Measurements from ENCODE around the gene DLG5.

Gene DLG5

DNA sequence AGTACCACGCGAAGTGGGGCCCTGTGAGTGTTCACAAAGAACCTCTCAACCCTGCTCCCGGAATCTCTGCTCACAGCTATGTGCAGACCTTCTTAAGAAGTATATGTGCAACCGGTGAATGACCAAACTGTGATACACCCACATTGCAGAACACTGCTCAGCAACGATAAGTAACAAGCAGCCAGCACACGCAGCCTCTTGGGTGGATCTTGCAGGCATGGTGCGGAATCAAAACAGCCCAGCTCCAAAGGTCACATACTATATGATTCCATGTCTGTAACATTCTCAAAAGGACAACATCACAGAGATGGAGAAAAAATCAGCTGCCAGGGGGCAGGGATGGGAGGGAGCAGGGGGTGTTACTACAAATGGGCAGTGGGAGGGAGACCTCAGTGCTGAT lies 101.6 kb downstream of the DLG5 start:
- no peaks in the 10 kb centered on the region for H3K4me1 ChIP-seq (ENCODE audit: control insufficient read depth, insufficient read depth, low read length)
- H3K27me3 ChIP-seq (ENCODE audit: control insufficient read depth, insufficient read depth, low read length) = no peaks in the 10 kb centered on the region
- no peak overlapping the region for H3K27ac ChIP-seq (ENCODE audit: low read depth, low read length)
- H3K36me3 ChIP-seq (ENCODE audit: control insufficient read depth, insufficient read depth, low read length) = peaks cover 10% of the 10 kb centered on the region
- H3K9ac ChIP-seq (ENCODE audit: low read length) = no peak overlapping the region
- no peak overlapping the region for H3K4me3 ChIP-seq (ENCODE audit: low read length)

- no peak overlapping the region for H3K9ac ChIP-seq (ENCODE audit: low read length)
- peaks cover 6% of the 10 kb centered on the region for H3K36me3 ChIP-seq (ENCODE audit: control insufficient read depth, insufficient read depth, low read length)
- H3K27me3 ChIP-seq (ENCODE audit: control insufficient read depth, insufficient read depth, low read length) = no peaks in the 10 kb centered on the region
- no peak overlapping the region for H3K4me3 ChIP-seq (ENCODE audit: low read length)
- no peak overlapping the region for H3K27ac ChIP-seq (ENCODE audit: low read depth, low read length)
- H3K4me1 ChIP-seq (ENCODE audit: control insufficient read depth, insufficient read depth, low read length) = no peaks in the 10 kb centered on the region
These were observed 102.6 kb downstream of the DLG5 start for GRCh38 chr10:77823811-77824542.

DNA sequence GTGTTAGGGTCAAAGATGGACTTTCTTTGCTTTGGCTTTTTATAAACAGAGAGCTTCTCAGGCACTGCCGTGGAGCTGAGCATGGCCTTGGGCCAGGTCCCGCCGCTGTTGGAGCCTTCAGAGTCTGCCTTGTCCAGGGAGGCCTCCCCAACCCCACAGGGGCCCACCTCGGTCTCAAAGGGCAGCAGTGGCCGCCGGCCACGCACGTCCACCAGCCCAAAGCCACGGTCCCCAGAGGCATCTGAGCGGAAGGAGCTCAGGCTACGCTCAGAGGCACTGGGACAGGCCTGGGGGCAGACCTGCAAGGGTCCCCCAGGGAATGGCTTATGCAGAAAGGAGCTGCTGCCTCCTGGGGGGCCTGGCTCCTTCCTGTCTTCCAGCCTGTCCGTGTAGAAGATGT lies 105.0 kb downstream of the DLG5 start:
- no peaks in the 10 kb centered on the region for H3K27me3 ChIP-seq (ENCODE audit: control insufficient read depth, insufficient read depth, low read length)
- H3K27ac ChIP-seq (ENCODE audit: low read depth, low read length) = no peak overlapping the region
- no peak overlapping the region for H3K9ac ChIP-seq (ENCODE audit: low read length)
- no peak overlapping the region for H3K4me3 ChIP-seq (ENCODE audit: low read length)
- peaks cover 25% of the 10 kb centered on the region for H3K36me3 ChIP-seq (ENCODE audit: control insufficient read depth, insufficient read depth, low read length)
- H3K4me1 ChIP-seq (ENCODE audit: control insufficient read depth, insufficient read depth, low read length) = no peaks in the 10 kb centered on the region

DNA sequence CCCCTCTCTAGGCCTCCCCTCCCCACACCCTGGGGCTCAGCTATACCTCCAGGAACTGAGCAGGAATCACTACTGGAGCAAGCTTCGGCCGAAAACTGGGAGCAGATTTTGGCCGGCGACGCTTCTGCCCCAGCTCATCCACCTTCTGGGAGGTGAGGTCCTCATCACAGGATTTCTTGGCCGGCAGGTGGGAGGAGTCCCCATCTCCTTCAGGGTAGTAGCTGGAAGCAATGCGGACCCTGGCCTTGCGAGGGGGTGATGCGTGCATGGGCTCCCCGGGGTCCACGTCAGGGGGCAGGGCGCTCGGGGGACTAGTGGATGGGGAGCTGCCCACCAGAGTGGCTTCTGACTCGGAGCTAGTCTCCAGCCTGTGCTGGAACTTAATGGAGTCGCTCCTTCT lies 105.5 kb downstream of the DLG5 start:
- H3K36me3 ChIP-seq (ENCODE audit: control insufficient read depth, insufficient read depth, low read length) = peaks cover 26% of the 10 kb centered on the region
- H3K4me3 ChIP-seq (ENCODE audit: low read length) = no peak overlapping the region
- H3K27me3 ChIP-seq (ENCODE audit: control insufficient read depth, insufficient read depth, low read length) = no peaks in the 10 kb centered on the region

GRCh38 chr10:77820349-77820748 lies 106.2 kb downstream of the DLG5 start:
- H3K9ac ChIP-seq (ENCODE audit: low read length) = no peak overlapping the region
- H3K27me3 ChIP-seq (ENCODE audit: control insufficient read depth, insufficient read depth, low read length) = no peaks in the 10 kb centered on the region
- H3K27ac ChIP-seq (ENCODE audit: low read depth, low read length) = no peak overlapping the region
- no peak overlapping the region for H3K4me3 ChIP-seq (ENCODE audit: low read length)
- H3K4me1 ChIP-seq (ENCODE audit: control insufficient read depth, insufficient read depth, low read length) = no peaks in the 10 kb centered on the region
- H3K36me3 ChIP-seq (ENCODE audit: control insufficient read depth, insufficient read depth, low read length) = peaks cover 26% of the 10 kb centered on the region

More for the DNA sequence above, 105.5 kb downstream of the DLG5 start:
- no peak overlapping the region for H3K27ac ChIP-seq (ENCODE audit: low read depth, low read length)
- H3K4me1 ChIP-seq (ENCODE audit: control insufficient read depth, insufficient read depth, low read length) = no peaks in the 10 kb centered on the region
- H3K9ac ChIP-seq (ENCODE audit: low read length) = no peak overlapping the region

- no peaks in the 10 kb centered on the region for H3K4me1 ChIP-seq (ENCODE audit: control insufficient read depth, insufficient read depth, low read length)
- H3K9ac ChIP-seq (ENCODE audit: low read length) = no peak overlapping the region
- H3K27me3 ChIP-seq (ENCODE audit: control insufficient read depth, insufficient read depth, low read length) = no peaks in the 10 kb centered on the region
- no peak overlapping the region for H3K4me3 ChIP-seq (ENCODE audit: low read length)
- peaks cover 26% of the 10 kb centered on the region for H3K36me3 ChIP-seq (ENCODE audit: control insufficient read depth, insufficient read depth, low read length)
- no peak overlapping the region for H3K27ac ChIP-seq (ENCODE audit: low read depth, low read length)
These were observed 107.1 kb downstream of the DLG5 start for GRCh38 chr10:77819210-77820112.

DNA sequence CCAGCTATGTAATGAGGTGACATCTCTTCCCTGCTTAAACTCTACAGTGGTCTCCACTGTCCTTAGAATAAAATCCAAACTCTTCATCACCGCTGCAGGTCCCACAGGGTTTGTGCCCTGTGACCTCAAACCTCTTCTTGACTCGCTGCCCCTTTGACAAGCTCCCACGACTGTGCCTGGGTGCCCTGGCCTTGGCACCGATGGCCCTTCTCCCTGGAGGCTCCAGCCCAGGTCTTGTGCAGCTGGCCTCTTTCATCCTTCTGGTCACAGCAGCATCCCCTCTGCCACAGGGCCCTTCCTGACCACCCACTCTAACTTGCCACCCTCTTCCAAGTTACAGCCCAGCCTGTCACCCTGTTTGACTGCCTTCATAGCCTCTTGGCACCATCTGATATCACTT lies 108.2 kb downstream of the DLG5 start:
- Histone ChIP-seq H3K36me3 (ENCODE audit: control insufficient read depth, insufficient read depth, low read length) (peaks cover 26% of the 10 kb centered on the region), H3K27ac (ENCODE audit: low read depth, low read length) (no peak overlapping the region), H3K9ac (ENCODE audit: low read length) (no peak overlapping the region), H3K27me3 (ENCODE audit: control insufficient read depth, insufficient read depth, low read length) (no peaks in the 10 kb centered on the region), H3K4me1 (ENCODE audit: control insufficient read depth, insufficient read depth, low read length) (no peaks in the 10 kb centered on the region), H3K4me3 (ENCODE audit: low read length) (no peak overlapping the region)

GRCh38 chr10:77817541-77817940 lies 109.0 kb downstream of the DLG5 start:
- Histone ChIP-seq H3K4me1 (ENCODE audit: control insufficient read depth, insufficient read depth, low read length) (no peaks in the 10 kb centered on the region), H3K9ac (ENCODE audit: low read length) (no peak overlapping the region), H3K27ac (ENCODE audit: low read depth, low read length) (no peak overlapping the region), H3K36me3 (ENCODE audit: control insufficient read depth, insufficient read depth, low read length) (peaks cover 28% of the 10 kb centered on the region), H3K4me3 (ENCODE audit: low read length) (no peak overlapping the region), H3K27me3 (ENCODE audit: control insufficient read depth, insufficient read depth, low read length) (no peaks in the 10 kb centered on the region)

DNA sequence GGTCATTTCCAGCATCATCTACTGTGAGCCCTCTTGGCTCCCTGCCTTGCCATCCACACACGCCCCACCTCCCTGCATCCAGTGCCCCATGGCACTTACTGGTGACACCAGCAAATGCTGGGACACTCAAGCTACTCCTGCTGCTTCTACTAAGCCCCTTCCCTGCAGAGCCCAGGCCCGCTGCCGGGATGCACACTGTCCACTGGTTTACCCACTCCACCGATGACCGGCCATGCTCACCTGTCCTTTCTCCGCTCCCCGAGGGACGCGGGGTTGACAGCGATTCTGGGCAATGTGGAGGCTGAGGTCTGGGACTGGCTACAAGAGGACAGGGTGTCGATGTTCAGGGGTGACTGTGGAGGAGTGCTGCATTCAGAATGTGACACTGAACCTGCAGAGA lies 110.2 kb downstream of the DLG5 start:
- Histone ChIP-seq H3K27me3 (ENCODE audit: control insufficient read depth, insufficient read depth, low read length) (no peaks in the 10 kb centered on the region), H3K9ac (ENCODE audit: low read length) (no peak overlapping the region), H3K4me3 (ENCODE audit: low read length) (no peak overlapping the region), H3K36me3 (ENCODE audit: control insufficient read depth, insufficient read depth, low read length) (peaks cover 31% of the 10 kb centered on the region), H3K4me1 (ENCODE audit: control insufficient read depth, insufficient read depth, low read length) (no peaks in the 10 kb centered on the region), H3K27ac (ENCODE audit: low read depth, low read length) (no peak overlapping the region)

DNA sequence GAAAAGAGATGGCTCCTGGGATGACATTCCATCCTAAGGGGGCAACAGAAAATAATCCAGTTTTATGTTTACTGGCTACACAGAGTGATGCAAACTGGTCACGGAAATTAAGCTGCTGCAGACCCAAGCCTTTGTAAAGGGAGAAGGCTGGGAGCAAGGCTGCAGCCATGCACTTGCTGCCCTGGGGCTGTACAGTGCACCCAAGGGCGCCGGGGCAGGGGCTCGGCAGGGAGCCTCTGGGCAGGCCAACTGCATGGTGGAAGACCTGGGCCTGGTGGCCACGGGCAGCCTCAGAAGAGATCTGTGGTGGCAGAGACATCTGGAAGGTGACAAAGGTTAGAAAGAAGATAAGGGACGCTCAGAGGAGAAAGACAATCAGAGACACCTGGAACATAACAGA lies 113.8 kb downstream of the DLG5 start:
- H3K36me3 ChIP-seq (ENCODE audit: control insufficient read depth, insufficient read depth, low read length) = peaks cover 47% of the 10 kb centered on the region
- no peak overlapping the region for H3K9ac ChIP-seq (ENCODE audit: low read length)

GRCh38 chr10:77811831-77812430 lies 114.6 kb downstream of the DLG5 start:
- H3K27ac ChIP-seq (ENCODE audit: low read depth, low read length) = no peak overlapping the region
- H3K4me3 ChIP-seq (ENCODE audit: low read length) = no peak overlapping the region
- H3K36me3 ChIP-seq (ENCODE audit: control insufficient read depth, insufficient read depth, low read length) = peaks cover 47% of the 10 kb centered on the region
- no peak overlapping the region for H3K9ac ChIP-seq (ENCODE audit: low read length)
- H3K4me1 ChIP-seq (ENCODE audit: control insufficient read depth, insufficient read depth, low read length) = no peaks in the 10 kb centered on the region
- H3K27me3 ChIP-seq (ENCODE audit: control insufficient read depth, insufficient read depth, low read length) = no peaks in the 10 kb centered on the region

More for the DNA sequence above, 113.8 kb downstream of the DLG5 start:
- H3K4me3 ChIP-seq (ENCODE audit: low read length) = no peak overlapping the region
- H3K27me3 ChIP-seq (ENCODE audit: control insufficient read depth, insufficient read depth, low read length) = no peaks in the 10 kb centered on the region
- H3K27ac ChIP-seq (ENCODE audit: low read depth, low read length) = no peak overlapping the region
- H3K4me1 ChIP-seq (ENCODE audit: control insufficient read depth, insufficient read depth, low read length) = no peaks in the 10 kb centered on the region

DNA sequence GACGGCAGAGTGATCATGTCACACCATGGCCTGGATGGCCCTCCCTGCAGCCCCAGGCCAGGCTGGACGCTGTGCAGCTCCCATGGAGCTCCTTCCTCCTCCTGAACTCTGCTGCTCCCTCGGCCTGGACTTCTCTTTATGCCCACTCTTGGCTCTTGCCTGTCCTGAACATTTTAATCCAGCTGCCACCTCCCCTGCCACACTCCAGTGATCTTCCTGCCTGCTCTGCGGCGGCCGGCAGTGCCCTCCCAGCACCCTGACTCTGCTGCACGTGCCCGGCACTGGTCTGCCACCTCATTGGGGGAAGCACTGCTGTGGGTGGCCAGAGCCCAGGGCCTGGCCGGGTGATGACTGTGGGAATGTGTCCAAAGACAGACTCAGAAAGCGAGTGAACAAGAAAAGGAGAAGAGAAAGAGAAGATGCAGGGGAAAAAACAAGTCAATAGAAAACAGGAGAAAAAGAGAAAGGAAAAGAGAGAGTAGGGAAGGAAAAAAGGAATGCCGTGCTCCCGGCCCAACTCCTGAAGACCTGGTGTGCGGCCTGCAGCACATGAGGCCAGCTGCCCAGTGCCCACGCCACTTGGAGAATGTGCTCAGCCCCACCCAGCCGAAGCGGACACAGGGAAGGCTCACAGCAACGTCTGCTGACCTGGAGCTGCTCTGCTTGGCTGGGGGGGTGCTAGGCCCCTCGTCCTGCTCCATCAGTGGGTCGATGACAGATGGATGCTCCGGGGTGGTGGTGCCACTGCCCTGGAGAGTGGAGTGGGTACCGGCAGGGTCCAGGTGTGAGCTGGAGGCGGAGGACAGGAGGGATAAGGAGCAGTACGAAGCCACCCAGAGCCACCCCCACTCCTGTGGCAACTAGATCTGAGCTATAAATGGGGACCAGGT lies 115.9 kb downstream of the DLG5 start:
- Histone ChIP-seq H3K27ac (ENCODE audit: low read depth, low read length) (no peak overlapping the region), H3K4me3 (ENCODE audit: low read length) (no peak overlapping the region), H3K9ac (ENCODE audit: low read length) (no peak overlapping the region), H3K36me3 (ENCODE audit: control insufficient read depth, insufficient read depth, low read length) (peaks cover 46% of the 10 kb centered on the region), H3K4me1 (ENCODE audit: control insufficient read depth, insufficient read depth, low read length) (no peaks in the 10 kb centered on the region), H3K27me3 (ENCODE audit: control insufficient read depth, insufficient read depth, low read length) (no peaks in the 10 kb centered on the region)

All from rectal smooth muscle tissue (tissue), 1 donor.